HG02938 (cell line): ENCODE measurements around the gene ZBTB40.

Experiments
- ATAC-seq: cut with Tn5 transposase; IDR thresholded peaks from one replicate; pipeline ENCODE4 v1.9.1; 2021; ENCODE audit warnings: mild to moderate bottlenecking, moderate library complexity; ENCODE audit not compliant: unreplicated experiment

The ZBTB40 gene

DNA sequence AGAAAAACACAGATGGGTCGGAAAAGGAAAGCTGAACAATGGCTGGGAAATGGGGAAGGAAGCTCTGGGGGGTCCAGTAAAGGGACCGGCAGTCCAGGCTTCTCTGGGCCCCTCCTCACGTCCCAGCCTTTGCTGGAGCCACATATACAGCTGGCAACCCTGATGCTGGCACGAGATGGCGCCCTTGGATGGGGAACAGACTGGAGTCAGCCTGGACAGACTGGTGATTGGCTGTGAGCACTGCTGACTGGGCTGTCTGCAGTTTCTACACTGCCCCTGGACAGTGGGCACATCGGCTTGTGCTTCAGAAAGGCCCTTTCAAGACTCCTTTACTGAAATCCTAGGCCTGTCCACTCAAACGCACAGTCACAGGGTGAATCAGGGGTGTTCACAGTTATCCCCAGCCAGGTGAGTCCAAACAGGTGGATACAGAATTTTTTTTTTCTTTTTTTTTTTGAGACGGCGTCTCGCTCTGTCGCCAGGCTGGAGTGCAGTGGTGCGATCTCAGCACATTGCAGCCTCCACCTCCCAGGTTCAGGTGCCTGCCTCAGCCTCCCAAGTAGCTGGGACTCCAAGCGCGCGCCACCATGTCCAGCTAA, 31.1 kb upstream of the ZBTB40 start:
- no peak for ATAC-seq

DNA sequence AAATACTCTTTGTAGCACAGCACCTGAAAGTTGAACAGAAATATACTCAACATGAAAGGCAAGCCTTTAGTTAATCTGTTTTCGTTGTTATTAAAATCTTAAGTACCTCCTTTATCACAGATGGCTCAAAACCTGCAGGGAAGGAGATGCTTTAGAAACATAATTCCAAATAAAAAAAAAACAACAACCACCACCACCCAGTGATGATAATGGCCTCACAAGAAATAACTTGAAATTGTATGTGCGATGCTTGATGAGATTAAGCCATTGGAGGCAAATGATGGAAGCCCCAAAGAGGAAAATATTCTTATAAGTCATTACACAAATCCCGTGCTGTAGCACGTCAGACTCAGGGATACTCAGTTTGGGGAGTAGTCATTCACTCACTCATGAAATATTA, 24.9 kb upstream of the ZBTB40 start:
- ATAC-seq = no peak

DNA sequence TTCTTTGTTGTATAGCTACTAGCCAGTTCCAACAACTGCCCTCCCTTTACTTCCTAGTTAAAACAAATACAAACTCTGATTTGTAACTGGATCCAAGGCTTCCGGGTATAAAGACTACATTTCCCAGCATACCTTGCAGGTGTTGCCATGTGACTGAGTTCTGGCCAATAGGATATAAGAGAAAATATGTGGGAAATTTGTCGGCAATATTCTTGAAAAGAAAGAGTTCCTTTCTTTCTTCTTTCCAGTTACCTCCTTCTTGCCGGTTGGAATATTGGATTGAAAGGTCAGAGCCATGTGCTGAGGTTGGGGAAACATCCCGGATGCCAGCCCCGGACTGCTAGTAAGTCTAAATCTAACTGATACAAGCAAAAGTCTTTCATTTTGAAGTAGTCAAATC, 23.0 kb upstream of the ZBTB40 start:
- no peak for ATAC-seq

DNA sequence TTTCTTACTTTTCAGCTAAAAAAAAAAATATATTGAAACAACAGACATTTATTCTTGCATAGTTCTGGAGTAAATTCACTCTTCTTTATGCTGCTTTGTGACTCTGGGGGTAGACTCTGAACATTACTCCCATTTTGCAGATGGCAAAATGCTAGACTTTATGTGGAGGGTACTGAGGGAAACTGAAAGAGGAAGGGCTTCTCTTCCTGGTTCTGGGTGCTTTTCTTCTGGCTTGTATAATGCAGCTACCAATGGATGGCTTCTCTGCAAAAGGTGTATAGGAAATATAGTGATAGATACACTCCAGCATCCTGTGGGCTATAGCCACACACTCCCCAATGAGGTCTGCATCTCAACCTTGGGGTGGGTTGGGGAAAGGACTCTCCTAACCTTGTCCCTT, 19.7 kb upstream of the ZBTB40 start:
- ATAC-seq = no peak

DNA sequence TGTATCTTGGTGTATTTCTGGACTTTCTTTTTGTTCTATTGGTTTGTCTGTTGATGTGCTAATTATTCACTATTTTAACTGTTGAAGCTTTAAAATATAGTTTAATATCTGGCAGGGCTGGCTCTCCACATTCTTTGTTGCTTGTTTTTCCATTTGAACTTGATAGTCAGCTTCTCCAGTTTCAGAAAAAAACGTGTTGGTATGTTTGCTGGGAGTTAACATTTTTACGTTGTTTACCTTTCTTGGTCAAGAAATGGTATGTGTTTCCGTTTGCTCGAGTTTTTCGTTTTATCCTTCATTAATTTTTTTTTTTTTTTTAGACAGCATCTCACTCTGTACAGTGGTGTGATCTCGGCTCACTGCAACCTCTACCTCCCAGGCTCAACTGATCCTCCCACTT, 16.9 kb upstream of the ZBTB40 start:
- no peak for ATAC-seq

DNA sequence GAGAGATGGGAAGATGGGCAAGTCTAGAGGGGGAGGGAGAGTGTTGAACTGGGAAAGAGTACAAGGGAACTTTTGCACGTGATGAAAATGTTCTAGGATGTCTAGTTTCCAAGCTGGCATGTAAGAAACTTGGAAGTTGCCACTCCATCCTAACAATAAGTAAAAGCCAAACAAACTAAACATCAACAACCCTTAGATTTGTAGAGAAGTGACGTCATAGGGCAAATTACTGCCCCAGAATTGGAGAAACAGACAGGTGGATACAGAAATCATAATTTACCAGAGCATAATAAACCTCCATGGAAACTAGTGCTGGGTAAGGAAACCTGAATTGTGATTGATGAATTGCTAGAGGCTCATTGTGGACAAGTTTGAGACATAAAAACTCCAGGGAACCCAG, 14.7 kb upstream of the ZBTB40 start:
- ATAC-seq = no peak

DNA sequence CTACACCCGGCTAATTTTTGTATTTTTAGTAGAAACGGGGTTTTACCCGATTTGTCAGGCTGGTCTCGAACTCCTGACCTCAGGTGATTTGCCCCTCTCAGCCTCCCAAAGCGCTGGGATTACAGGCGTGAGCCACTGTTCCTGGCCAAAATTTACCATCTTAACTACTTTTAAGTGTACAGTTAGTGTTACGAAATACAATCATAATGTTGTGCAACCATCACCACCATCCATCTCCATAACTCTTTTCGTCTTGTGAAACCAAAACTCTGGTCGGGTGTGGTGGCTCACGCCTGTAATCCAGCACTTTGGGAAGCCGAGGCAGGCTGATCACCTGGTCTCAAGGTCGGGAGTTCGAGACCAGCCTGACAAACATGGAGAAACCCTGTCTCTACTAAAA, 14.1 kb upstream of the ZBTB40 start:
- no peak for ATAC-seq

DNA sequence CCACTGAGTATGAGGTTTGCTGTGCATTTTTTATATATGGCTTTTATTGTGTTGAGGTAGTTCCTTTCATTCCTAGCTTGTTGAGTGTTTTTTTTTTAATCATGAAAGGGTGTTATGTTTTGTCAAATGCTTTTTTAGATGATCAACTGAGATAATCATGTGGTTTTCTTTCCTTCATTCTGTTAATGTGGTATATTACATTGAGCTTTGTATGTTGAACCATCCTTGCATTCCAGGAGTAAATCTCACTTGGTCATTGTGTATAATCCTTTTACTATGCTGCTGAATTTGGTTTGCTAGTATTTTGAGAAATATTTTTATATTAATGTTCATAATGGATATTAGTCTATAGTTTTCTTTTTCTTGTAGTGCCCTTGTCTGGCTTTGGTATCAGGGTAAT, 11.1 kb upstream of the ZBTB40 start:
- no peak for ATAC-seq

DNA sequence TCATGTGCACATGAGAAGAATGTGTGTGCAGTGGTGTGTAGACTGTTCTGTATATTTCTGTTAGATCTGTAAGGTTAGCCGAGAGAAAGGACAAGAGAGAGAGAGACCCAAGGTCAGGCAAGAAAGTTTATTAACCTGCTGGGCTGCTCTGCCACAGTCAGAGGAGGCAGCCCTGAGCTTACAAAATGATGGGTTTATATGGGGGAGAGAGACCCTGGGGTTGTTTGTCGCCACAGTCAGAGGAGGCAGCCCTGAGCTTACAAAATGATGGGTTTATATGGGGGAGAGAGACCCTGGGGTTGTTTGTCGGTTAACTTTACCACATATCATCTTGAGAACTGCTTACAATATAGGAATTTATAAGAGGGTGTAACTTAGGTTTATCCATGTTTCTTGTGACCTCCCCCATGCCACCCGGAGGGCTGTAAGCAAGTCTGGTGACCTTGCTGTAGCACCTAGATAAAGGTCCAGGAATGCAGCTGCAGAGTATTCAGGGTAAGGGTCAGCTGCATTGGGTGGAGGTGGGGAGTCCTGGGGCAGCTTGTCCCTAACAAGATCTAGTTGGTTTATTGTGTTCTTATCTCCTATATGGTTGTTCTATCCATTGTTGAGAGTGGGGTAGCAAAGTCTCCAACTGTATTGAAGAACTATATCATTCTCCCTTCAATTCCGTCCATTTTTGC, 9.3 kb upstream of the ZBTB40 start:
- no peak for ATAC-seq

DNA sequence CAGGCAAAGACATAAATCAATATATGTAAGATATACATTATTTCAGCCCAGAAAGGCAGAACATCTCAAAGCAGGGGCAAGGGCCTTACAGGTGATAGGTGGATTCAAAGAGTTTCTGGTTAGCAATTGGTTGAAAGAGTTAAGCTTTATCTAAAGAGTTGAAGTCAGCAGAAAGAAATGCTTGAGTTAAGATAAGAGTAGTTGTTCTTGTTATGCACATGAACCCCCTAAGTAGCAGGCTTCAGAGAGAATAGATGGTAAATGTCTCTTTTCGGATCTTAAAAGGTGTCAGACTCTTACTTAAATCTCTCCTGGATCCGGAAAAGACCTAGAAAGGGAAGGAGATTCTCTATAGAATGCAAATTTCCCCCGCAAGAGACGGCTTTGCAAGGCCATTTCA, 8.3 kb upstream of the ZBTB40 start:
- no peak for ATAC-seq

DNA sequence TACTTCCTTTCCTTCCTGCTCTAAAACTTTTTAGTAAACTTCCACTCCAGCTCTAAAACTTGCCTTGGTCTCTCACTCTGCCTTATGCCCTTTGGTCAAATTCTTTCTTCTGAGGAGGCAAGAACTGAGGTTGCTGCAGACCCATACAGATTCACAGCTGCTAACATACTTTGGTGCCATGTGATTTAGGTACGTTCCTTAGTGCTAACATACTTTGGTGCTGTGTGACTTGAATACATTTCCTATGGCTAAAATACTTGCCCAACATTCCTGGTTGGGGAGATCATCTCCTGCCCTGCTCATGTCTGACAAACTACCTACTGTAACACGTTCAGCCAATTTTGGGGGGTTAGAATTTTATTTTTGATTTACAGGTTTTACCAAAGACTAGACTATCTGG, 6.8 kb upstream of the ZBTB40 start:
- no peak for ATAC-seq

DNA sequence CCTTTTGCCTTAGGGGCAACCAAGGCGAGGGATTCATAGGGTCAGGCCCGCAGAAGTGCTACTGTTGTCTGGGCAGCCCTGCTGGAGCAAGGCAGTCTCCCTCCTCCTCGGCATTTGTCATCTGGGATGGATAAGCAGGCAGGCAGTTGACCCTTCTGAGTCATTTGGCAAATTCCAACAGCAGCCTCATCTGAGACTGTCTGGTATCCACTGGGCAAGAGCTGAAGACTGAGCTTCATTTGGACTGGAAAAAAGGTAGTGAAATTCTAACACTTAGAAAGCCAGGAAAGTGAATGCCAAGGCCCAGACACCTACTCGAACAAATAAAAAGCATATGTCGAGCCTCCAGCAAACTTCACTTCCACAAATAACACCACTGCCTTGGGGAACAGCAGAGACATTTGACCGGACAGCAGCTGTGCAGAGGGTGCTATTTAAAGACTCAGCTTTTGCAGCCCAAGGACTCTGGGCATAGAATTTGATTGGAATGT, 4.0 kb upstream of the ZBTB40 start:
- ATAC-seq = no peak

DNA sequence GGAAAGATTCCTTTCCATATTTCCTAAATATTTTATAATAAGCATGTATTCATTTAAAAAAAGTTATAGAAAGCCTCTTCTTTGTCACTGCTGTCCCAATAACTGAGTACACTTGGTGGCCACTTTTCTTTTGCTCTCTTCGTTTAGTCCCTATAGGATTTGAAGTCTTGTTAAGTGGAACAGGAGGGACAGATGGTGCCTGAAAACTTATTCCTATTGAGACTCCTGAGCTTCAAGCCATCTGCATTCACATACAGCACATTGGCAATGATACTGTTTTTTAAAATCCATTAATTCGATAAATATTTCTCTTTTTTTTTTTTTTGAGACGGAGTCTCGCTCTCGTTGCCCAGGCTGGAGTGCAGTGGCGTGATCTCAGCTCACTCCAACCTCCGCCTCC, 2.0 kb upstream of the ZBTB40 start:
- ATAC-seq = no peak

DNA sequence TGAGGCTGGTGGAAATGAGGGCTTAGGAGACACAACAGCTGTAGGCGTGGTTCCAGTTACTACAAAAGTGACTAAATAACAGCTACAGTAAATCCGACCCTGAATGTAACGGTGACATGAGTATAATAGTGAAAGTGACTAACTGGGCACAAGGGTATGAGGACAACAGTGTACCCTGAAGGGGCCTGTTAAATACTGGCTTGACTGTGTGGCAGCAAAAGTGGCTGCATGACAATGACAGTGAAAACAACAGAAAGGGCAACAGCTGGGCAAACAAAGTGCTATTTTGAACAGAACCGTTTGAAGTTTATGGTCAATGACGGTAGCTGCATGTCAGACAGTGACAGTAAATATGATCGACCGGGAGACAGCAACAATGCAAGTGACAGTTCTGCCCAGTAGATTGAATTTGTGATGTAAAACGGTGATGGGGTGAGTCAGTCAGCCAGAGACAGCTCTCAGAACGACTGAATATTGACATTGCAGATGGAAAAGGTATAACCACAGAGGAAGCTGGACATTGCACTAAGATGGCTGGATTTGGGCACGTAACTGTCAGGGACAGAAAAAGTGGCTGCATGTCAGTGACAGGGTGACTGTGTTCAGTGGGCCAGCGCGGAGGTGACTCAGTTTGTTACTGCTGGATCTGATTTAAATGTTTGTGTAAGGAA, 1.2 kb upstream of the ZBTB40 start:
- no peak for ATAC-seq

DNA sequence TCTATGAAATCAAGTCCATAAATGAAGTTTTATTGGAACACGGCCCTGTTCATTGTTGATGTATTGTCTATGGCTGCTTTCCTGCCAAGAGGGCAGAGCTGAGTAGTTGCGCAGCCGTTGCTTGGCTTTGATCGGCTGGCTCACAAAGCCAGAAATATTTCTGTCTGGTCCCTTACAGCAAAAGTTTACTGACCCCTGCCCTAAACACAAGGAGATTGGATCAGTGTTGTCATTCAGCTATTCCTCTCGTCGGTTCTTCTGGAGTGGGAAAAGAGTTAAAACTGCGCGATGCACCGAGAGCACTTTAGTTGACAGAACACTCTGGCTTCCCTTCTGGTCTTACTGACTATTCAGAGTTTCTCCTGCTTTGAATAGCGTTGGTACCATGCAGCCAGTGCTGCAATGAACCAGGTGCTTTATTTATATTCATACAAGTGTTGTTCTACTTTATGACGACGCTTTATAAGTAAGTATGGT, 868 bp downstream of the ZBTB40 start:
- ATAC-seq = peak; percentile 20

DNA sequence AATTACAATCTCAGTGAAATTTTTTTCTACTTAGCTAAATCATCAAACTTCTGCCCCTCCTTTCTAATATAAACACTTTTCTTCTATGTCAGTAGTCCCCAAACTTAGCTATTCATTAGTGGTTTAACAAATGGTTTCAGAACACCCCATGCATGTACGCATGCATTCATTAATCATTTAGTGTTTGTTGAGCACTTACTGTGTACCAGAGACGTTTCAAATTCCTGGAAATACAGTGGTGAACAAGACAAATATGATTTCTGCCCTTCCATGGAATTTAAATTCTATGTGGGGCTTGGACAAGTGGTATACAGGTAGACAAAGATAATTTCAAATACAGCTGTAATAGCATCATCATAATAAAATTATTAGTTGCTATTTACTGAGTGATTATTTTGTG, 1.5 kb downstream of the ZBTB40 start:
- no peak for ATAC-seq

DNA sequence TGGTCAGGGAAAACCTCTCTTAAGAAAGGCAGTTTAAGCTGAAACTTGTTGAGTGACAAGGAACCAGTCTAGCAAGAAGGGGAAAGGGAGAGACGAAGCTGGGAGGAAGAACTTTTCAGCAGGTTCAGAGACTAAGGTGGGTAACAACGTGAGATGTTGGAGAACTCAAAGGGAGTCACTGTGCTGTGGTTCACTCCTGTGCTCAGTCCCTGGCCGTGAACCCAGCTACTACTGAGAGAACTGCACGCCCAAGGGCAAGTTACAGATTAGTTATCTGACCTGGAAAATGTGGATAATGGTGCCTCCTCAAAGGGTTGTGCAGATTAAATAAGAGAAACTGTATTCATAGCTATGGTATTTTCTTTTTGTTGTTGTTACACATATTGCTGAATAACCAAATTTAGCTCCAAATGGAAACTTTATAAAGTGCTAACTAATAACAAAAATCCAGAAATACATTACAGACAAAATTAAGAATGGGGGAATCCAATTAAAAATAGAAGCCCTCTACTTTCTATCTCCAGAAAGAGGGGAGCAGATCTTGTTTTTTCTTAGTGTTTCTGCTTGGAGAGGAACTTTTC, 2.9 kb downstream of the ZBTB40 start:
- ATAC-seq = no peak

DNA sequence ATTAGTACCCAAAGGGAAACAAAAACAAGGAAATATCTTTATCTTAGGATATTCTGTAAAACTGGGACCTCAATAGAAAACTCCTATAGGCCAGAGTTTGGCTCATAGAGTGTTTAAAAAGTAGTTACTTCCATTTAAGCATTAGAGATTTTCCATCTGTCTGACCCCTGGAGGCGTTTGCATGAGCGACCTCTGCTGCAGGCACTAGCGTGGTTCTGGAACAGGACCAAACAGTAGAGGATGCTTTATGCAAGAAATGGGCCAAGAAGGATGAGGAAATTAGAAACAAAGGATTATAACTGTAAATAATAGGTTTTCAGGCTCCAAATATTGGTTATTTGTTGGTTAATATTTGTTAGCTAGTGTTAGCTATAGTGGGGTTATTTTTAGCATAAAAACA, 5.7 kb downstream of the ZBTB40 start:
- ATAC-seq = no peak

DNA sequence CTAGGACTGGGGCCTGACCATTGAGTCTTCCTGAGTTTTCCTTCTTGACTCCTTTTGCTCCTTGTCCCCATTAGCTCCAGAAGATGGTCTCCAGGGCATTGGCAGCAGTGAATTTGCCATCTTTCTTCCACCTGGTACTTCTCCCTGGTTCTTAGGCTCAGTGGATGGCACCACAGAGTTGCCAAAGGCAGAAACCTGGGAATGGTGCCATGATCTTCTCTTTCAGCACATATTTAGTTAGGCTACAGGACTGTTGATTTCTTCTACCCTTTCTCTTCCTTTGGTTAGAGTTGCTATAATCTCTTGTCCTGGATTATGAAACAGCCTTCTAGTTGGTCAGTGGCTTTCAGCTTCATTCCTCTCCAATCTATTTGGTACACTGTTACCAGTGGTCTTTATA, 6.2 kb downstream of the ZBTB40 start:
- no peak for ATAC-seq

DNA sequence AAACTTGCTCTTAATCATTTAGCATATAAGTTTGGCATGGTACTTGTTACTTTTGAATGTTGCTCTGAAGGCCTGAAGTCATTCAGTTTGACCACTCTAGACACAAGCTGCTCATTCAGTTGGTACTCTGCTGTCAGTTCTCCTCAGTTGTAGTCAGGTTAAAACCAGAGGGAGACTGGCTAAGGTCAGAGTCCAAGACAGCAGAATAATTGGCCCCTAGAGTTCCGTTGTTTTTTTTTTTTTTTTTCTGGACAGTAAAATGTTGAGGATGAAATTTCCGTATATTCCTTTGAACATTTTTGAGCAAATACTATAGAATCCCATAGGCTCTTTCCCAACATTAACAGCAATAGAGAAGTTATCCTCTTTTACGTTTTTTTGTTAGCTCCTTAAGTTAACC, 9.4 kb downstream of the ZBTB40 start:
- ATAC-seq = no peak

DNA sequence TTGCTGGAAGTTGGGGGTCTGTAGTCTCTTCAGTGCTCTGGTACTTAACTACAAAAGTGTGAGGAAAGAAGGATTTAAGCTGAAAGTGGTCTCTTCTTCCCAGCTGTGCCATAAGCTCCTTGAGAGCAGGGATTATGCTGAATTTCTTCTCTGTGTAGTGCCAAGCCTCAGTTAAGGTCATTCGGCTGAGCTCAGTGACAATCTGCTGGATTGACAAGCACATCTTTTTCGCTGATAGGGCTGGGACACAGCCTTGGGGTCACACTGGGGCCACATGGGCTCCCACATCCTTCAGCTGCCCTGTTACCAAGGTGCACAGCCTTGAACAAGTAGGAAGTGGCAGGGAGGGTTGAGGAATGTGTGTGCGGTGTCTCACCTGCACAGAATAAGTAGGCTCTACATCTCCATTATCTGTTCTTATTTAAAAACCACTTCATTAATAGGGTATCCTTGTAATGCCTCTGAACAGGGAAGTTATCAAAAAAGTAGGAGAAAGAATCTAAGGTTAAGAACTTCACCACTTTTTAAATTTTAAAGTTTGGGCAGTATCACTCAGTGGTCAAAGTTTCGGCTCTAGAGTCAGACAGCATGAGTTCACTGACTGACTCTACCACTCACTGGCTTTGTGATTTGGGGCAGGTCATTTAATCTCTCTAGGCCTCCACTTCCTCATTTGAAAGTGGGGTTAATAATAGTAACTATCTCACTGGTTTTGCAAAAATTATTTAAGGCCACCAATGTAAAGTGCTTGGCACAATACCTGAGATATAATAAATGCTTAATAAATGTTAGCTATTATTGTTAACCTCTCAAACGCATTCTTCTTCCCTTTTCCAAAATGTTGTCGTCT, 10.3 kb downstream of the ZBTB40 start:
- ATAC-seq = no peak
